HG03457 (cell line): ENCODE results near the gene SPEF1.

ENCODE experiments used
- ATAC-seq: cut with Tn5 transposase; IDR thresholded peaks from one replicate; pipeline ENCODE4 v1.9.1; 2021; ENCODE audit warnings: moderate number of reproducible peaks; ENCODE audit not compliant: unreplicated experiment

SPEF1 gene

DNA sequence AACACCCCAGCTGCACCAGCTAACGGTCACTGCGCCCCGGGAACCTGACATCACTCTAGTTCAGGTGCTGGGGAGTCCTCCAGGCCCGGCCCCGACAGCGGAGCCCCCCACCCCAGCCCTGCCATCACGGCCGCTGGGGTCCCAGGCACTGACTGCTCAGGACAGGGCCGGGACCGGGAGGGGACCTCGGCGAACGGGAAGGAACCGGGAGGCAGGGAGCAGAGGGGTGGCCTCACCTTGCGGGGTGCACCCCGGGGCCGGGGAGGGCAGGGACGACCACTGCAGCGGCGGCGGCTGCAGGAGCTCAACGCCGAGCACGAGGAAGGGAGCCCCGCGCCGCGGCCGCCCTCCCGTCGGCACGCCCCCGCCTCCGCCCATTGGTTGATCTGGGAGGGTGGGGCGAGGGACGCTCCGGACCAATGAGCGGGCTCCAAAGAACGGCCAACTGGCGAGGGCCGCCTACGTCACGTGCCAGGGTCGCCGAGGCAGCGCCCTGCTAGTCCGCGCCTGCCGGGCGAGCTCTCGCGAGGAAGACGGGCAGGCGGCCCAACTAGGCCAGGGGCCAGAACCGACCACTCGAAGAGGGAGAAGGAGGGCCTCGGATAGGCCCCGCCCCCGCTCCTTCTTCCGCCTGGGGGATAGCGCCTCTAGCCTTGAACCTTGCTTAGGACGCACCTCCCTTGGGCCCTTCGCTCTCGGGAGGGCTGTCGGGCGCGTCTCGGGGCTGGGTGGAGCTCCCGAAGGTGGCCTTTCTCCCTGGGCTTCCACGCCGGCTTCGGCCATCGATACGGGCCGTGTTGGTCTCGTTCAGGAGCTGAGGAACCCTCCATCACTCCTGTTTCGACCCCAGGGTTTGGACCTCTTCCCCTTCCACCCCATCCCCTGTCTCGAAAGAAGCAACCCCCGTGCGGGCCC is 13.6 kb downstream of the SPEF1 start, which contains the start of gene ADISSP:
Gene ADISSP, minus strand, starts transcription at position 327 of the 915 bp plus-strand sequence. CDS start 7,653 bp downstream, outside the sequence.
- peak; percentile 91 for ATAC-seq

DNA sequence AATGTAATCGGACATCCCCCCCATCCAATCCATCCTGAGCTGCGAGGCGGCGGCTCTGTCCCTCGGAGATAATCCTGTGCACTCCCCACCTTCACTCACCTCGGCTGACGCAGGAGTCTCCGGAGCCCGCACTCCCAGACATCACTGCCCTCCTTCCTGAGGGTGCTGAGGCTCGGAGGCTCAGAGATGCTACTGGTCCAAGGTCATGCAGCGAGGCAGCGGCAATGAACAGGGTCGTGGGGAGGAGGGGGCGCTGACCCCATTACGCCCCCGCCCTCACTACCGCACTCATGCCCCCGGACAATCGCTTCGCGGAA is 14.2 kb downstream of the SPEF1 start:
- no peak for ATAC-seq

- no peak for ATAC-seq
Measured at GRCh38 chr20:3766422-3767109, 14.7 kb downstream of the SPEF1 start.

- ATAC-seq = no peak
Measured at GRCh38 chr20:3765171-3765882, 15.9 kb downstream of the SPEF1 start.

DNA sequence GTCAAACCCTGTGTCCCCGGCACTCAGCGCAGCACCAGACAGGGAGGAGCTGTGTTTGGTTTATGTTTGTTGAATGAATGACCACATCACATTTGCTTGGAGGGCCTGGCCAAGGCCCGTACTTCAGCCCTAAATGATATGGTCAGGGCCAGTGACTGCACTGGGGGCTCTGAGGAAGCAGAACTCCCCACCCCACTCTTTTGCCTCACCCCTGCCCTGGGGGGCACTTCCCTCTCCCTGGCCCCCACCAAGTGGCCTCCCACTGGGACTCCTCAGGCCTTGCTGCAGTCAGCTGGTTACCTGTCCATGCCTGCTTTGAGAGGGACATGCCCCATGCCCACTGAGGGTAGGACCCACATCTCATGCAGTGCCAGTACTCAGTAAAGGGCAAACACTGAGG is 16.6 kb downstream of the SPEF1 start:
- no peak for ATAC-seq

- ATAC-seq = no peak
Measured at GRCh38 chr20:3763671-3764601, 17.3 kb downstream of the SPEF1 start.

DNA sequence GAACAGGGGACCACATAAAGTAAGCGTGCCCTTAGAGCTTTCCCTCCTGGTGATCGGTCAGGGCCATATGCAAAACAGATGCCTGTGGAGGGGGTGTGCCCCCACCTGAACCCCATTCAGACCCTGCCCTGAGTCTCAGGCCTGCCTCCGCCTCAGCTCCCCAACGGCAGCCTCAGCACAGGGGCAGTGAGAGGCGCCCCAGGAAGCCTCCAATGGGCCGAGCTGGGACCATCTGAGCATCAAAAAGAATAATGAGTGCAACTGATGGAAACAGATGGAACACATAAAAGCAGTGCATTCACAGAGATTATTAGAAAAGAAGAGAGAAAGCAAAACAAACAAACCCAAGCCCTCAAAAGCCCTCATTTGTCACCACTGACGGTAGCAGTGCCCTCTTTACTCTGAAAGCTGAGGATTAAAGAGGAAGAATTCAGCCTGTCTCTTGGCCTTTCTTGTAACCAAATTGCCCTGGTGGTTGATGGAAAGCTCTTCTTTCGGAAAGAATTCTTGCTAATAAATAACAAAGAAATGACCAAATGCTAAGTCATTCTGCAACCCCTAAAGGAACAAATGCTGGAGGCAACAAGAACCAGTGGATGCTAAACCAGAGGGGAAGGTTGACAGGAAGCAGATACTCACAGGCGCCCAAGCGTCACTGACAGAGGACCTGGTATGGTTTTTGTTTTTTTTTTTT is 20.4 kb downstream of the SPEF1 start:
- ATAC-seq = no peak

DNA sequence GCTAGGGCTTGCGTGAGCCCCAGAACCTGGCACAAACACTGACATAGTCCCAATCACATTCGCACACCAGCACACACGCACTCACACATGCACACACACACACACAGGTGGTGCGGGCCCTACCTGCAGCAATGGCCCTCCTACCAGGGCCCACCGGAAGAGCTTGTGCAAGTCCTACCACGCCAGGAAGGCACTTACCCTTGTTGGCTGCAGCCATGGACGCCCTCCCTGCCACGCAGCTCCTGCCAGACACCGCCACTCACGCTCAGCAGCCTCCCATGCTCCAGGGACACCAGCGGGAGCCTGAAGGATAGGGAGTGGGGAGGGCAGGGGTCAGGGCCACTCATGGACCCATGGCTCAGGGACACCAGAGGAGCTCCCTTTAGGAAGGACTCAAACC is 21.4 kb downstream of the SPEF1 start:
- no peak for ATAC-seq

DNA sequence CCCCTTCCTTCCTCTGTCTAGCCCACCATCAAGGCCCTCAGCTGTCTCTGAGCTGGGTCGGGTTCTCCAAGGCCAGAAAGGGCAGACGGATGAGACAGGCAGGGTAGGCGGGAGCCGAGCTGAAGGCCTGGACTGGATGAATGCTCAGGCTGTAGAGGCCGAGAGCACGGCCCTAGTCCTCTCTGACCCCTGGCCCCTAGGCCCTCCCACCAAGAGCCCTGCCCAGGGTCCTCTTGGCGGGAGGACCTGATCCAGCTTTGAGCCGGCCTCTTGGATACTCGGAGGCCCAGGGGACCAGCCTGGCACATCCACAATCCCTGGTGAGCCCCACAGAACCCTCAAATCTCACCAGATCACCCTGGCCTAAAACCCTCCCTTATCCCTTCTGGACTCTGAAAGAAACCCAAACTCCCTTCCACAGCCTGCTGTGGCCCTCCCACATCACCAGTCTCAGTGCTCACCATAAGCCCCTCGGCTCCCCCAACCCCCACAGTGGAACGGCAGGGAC is 21.9 kb downstream of the SPEF1 start:
- ATAC-seq = no peak

GRCh38 chr20:3758566-3758965 is 22.7 kb downstream of the SPEF1 start:
- ATAC-seq = no peak

GRCh38 chr20:3757268-3757667 is 24.0 kb downstream of the SPEF1 start:
- ATAC-seq = no peak

GRCh38 chr20:3755814-3756480 is 25.3 kb downstream of the SPEF1 start:
- no peak for ATAC-seq

DNA sequence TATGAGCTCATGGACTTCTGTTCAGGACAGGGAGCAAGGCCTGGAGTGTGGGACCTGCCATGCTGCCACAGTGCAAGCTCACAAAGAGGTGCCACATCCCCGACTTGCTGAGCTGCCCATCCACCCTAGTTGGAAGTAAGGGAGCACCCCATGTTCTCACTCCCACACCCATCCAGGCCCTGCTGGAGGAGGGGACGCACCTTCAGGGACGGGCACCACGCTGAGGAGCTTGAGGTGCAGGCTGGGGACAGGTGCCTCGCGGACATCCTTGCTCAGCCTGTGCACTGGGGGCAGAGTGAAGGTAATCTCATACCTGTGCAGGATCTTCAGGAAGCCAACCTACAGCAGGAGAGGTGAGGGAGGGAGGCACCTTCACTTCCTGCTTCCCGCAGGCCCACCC is 26.0 kb downstream of the SPEF1 start:
- no peak for ATAC-seq

- ATAC-seq = no peak
Measured at GRCh38 chr20:3754276-3754630, 27.0 kb downstream of the SPEF1 start.

DNA sequence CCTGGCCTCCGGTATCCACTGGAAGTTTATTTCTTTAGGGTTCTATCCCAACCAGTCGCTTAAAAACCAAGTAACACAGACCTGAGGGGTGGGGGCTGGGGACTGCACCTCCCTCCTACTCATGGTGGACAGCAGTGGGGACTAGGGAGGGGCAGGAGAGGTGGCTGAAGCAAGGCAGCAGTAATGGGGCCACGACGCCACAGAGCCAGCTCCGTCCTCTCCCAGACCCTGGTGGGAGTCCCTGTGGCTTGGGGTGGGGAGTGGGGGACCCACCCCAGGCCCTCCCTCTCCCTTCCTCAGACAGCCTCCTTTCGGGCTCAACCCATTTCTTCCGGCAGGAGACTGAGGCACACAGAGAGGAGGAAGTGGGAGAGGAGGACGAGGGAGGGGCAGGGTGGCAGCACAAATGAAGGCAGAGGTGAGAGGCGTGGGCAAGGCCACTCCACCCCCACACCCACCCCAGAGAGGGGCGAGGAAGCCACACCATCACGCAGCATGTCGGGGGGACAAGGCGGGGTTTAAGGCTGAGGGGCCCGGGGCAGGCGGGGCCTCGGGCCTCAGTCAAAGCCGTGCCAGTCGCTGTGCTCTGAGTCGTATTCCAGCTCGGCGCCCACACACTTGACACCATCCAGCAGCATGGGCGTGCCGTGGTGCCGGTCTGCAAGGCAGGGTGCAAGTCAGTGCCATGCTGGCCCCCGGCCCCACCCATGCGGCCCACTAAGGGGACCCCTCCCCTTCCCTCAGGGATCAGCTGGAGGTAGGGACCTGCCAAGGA is 27.6 kb downstream of the SPEF1 start:
- ATAC-seq = no peak

- ATAC-seq = no peak
Measured at GRCh38 chr20:3753098-3753497, 28.1 kb downstream of the SPEF1 start.

DNA sequence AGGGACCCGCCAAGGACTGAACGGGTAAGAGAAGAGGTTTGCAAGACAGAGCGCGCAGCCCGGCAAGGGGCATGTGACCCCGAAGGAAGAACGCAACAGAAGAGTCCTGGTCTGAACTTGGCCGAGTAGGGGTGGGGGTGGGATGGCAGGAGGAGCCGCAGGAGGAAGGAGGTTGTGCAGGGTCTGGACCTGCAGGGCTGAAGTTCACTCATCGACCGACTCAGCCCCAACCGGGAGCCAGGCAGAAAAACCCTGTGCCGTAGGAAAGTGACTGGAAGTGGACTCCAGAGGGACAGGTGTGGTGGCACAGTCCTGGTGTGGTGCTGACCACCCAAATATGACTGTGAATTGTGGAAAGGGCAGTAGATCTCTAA is 28.9 kb downstream of the SPEF1 start:
- no peak for ATAC-seq

- ATAC-seq = no peak
Measured at GRCh38 chr20:3751675-3752385, 29.4 kb downstream of the SPEF1 start.
